H4 (cell line): Measurements from ENCODE around the gene HOXB3. TPM values are rescaled to one million over a fixed set of nuclear protein-coding genes. Genes with fewer than 3 reads are reported as not detected.

Source experiments
- DNase-seq: peaks from one replicate; pipeline ENCODE4 v3.0.0-alpha.2; 2015; ENCODE audit warnings: low spot score
- total RNA-seq: library from RNA; depleted of rRNA; stranded (reverse); fragments of >200 nt; shearing (Covaris generic); gene quantifications from 2 replicates; pipeline ENCODE4 v1.2.3, GENCODE V29; 2014; rRNA removed

The HOXB3 gene
- total RNA-seq, 1 experiment from 2014 or later, result 2.0 TPM

DNA sequence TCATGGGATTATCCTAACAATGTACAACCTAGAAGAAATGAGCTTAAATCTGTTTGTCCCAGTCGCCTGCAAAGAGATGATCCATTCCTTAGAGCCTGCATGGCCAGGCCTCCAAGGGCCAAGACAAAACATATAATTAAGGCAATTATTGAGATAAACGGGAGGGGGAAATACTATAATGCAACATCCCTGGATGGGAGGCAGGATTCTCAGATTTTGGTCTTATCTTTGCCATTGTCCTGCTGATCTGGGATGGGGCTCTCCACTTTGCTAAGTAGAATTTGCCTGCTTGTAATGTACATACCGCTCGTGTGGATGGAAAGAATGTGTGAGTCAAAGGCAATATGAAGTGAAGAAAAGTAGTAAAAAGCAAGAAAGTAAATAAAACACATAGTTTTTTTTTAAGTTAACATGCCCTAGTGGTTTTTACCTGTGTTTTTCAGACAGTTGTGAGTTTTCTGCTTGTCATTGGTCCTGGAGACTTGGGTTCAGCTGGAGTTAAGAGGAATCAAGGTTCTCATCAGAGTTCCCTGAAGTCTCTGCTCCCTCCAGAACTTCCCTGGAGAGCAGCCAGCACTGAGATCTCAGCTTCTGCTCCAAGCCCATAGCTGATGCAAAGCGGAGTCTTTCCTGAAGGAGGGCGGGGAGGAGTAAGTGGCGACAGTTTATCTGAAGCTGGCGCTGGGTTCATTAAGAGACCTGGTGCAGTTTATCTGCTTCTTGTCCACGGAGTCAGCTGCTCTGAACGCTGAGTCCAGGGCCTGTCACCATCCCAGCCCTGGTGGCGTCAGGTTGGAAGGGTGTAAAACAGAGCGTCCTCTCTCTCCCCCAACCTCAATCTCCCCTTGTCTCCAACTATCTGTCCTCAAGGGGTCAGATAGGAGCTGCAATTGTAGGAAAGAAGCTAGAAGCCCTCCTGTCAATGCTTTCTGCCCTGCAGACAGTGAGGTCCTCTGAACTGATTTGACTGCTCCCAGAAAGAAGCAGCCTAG is 89.3 kb downstream of the HOXB3 start:
- no peak for DNase-seq

- no peak for DNase-seq
Measured at GRCh38 chr17:48499735-48500434, 90.2 kb downstream of the HOXB3 start.

- no peak for DNase-seq
Measured at GRCh38 chr17:48499248-48499647, 90.8 kb downstream of the HOXB3 start.

Other genes with a start within 250 kb of the HOXB3 start
- gene SKAP1, start 160.0 kb downstream of the HOXB3 start, total RNA-seq, result not detected in 2 replicates
- gene HOXB1, start 59.2 kb downstream of the HOXB3 start, total RNA-seq, result not detected in 2 replicates
- 5.3 and 11.1 TPM in 2 replicates for gene HOXB2, start 45.1 kb downstream of the HOXB3 start, total RNA-seq
- 0.45 TPM in 2 replicates for gene HOXB4, start 11.9 kb downstream of the HOXB3 start, total RNA-seq
- gene HOXB5, start 3.5 kb upstream of the HOXB3 start, total RNA-seq, result 0.43 TPM in 1 of 2 replicates, not detected in the other
- 1.4 and 3.1 TPM in 2 replicates for gene HOXB6, start 14.7 kb upstream of the HOXB3 start, total RNA-seq
- 21.2 and 22.4 TPM in 2 replicates for gene HOXB7, start 20.8 kb upstream of the HOXB3 start, total RNA-seq
- gene HOXB8, start 25.1 kb upstream of the HOXB3 start, total RNA-seq, result 1.2 and 6.3 TPM in 2 replicates
- 23.1 and 26.1 TPM in 2 replicates for gene HOXB9, start 36.1 kb upstream of the HOXB3 start, total RNA-seq
- not detected in 2 replicates for gene PRAC1, start 132.3 kb upstream of the HOXB3 start, total RNA-seq
- not detected in 2 replicates for gene PRAC2, start 132.9 kb upstream of the HOXB3 start, total RNA-seq
- gene HOXB13, start 138.5 kb upstream of the HOXB3 start, total RNA-seq, result 3.3 and 3.8 TPM in 2 replicates
- 0.12 and 0.18 TPM in 2 replicates for gene TTLL6, start 227.0 kb upstream of the HOXB3 start, total RNA-seq
- gene CALCOCO2, start 240.8 kb upstream of the HOXB3 start, total RNA-seq, result 42.5 and 61.2 TPM in 2 replicates